Measurements from ENCODE around the gene GPR101. TPM values are rescaled to one million over a fixed set of nuclear protein-coding genes. Genes with fewer than 3 reads are reported as not detected.

GPR101 gene
- total RNA-seq, result not detected in 2 replicates

GRCh38 chrX:137033774-137034507, at the start of gene GPR101:
Gene GPR101, minus strand, starts transcription at chrX:137033995. Its CDS starts 2,321 bp downstream, at chrX:137031674.

Other genes with a start within 250 kb of the GPR101 start
- gene RBMX, start 153.3 kb downstream of the GPR101 start, total RNA-seq, result 94.0 and 121 TPM in 2 replicates